Karpas-422 (cell line): ENCODE data around the gene ANKRD16. TPM values are rescaled to one million over a fixed set of nuclear protein-coding genes. Genes with fewer than 3 reads are reported as not detected.

Experiments
- DNase-seq: peaks from one replicate; pipeline ENCODE4 v3.0.0-alpha.2; 2015
- H2AFZ ChIP-seq: fragments of 200-600 bp; sonication (generic); 2 replicates; pipeline ENCODE4 v1.6.1; 2014; ENCODE audit warnings: antibody characterized with exemption, low read length, mixed read lengths
- H3K27ac ChIP-seq: fragments of 200-600 bp; sonication (generic); 2 replicates; pipeline ENCODE4 v1.5.1; 2014; ENCODE audit warnings: mild to moderate bottlenecking, low read length, moderate library complexity
- H3K27me3 ChIP-seq: fragments of 200-600 bp; sonication (generic); 2 replicates; pipeline ENCODE4 v1.6.1; 2014; ENCODE audit warnings: low read length, mixed read lengths
- H3K36me3 ChIP-seq: fragments of 200-600 bp; sonication (generic); 2 replicates; pipeline ENCODE4 v1.6.1; 2014; ENCODE audit warnings: low read length, mixed read lengths; ENCODE audit not compliant: insufficient read depth
- H3K4me1 ChIP-seq: fragments of 200-600 bp; sonication (generic); 2 replicates; pipeline ENCODE4 v1.6.1; 2014; ENCODE audit warnings: mild to moderate bottlenecking, low read length, mixed read lengths
- H3K4me2 ChIP-seq: fragments of 200-600 bp; sonication (generic); 2 replicates; pipeline ENCODE4 v1.6.1; 2014; ENCODE audit warnings: low read length, low read depth, mild to moderate bottlenecking; ENCODE audit not compliant: poor library complexity, severe bottlenecking
- H3K4me3 ChIP-seq: fragments of 200-600 bp; sonication (generic); 2 replicates; pipeline ENCODE4 v1.5.1; 2014; ENCODE audit warnings: mild to moderate bottlenecking, antibody characterized with exemption, low read length, mixed read lengths
- H3K79me2 ChIP-seq: fragments of 200-600 bp; sonication (generic); 2 replicates; pipeline ENCODE4 v1.6.1; 2014; ENCODE audit warnings: mild to moderate bottlenecking, low read length, mixed read lengths
- H3K9ac ChIP-seq: fragments of 200-600 bp; sonication (generic); 2 replicates; pipeline ENCODE4 v1.6.0; 2014; ENCODE audit warnings: low read length
- H3K9me2 ChIP-seq: fragments of 200-600 bp; sonication (generic), shearing (Covaris generic); replicated peaks from 2 replicates; pipeline ENCODE4 v1.6.0; 2014; ENCODE audit warnings: mild to moderate bottlenecking, low read length, moderate library complexity; ENCODE audit not compliant: insufficient read depth
- H3K9me3 ChIP-seq: fragments of 300-700, 200-600 bp; sonication (generic); 2 replicates; pipeline ENCODE4 v1.6.1; 2014; ENCODE audit warnings: low read length, mixed read lengths
- H4K20me1 ChIP-seq: fragments of 200-600 bp; sonication (generic); 2 replicates; pipeline ENCODE4 v1.6.1; 2014; ENCODE audit warnings: mild to moderate bottlenecking, antibody characterized with exemption, low read length, low read depth; ENCODE audit not compliant: insufficient read depth
- total RNA-seq: library from RNA; depleted of rRNA; stranded (reverse); fragments of >200 nt; shearing (Covaris generic); gene quantifications from 2 replicates; pipeline ENCODE4 v1.2.3, GENCODE V29; 2014; ENCODE audit warnings: low replicate concordance; rRNA removed

The ANKRD16 gene
- 12.8 and 29.5 TPM in 2 replicates for total RNA-seq

DNA sequence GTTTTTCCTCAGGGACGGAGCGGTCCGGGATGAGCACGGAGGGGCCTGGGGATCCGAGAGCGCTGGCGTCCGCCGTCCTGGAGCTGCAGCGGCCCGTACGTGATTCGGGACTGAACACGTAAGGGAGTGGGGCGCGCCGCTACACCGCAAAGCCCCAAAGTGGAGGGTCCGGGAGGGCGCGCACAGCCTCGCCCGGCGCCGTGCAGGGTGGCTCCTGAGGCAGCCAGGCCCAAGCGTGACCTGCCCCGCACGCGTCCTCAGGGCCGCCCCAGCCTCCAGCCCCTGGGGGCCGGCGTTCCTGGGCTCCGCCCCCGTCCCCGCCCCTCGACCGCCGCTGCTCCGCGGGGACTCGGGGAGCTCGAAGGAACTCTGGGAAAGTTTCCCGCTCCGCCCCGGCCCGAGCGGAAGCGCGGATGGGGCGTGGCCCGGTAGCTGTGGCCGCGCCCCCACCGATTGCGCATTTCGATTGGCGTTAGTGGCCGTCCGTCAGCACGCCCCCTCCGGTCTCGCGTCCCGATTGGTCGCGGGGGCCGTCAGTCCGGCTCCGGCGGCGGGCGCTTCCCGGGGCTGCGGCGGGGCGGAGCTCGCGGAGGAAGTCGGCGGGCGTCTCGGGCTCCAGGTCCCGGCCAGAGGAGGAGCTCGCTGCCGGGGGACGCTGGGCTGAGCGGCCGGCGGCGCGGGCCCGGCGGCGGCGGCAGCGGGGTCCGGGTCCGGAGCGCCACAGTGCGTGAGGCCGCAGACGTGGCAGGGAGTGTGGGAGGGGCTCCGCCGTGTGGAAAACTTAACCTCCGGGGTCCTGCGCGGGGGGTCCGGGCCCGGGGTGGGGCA, at the start of gene ANKRD16, which contains the start of gene FBH1:
Gene ANKRD16 (minus strand): TSS at position 270 of the 828 bp plus-strand sequence. CDS start 539 bp downstream, outside the sequence.
Gene FBH1 (plus strand): TSS at position 620 of the 828 bp plus-strand sequence. CDS start 103 bp downstream, at position 723.
- peaks cover 43% of the 10 kb centered on the region for H3K36me3 ChIP-seq
- no peaks in the 10 kb centered on the region for H3K27me3 ChIP-seq
- peak within 1 kb of the TSS; percentile 46 for H3K27ac ChIP-seq
- H3K4me2 ChIP-seq = peak within 1 kb of the TSS; percentile 92
- peak within 1 kb of the TSS; percentile 76 for H2AFZ ChIP-seq
- H3K9ac ChIP-seq = peak within 1 kb of the TSS; percentile 98
- peaks cover 14% of the 10 kb centered on the region; the same call in 1 of the 2 replicates for H4K20me1 ChIP-seq
- H3K4me1 ChIP-seq = peaks cover 29% of the 10 kb centered on the region
- peaks cover 76% of the 10 kb centered on the region for H3K79me2 ChIP-seq
- H3K9me3 ChIP-seq = no peaks in the 10 kb centered on the region
- DNase-seq = peak; percentile 100
- peak within 1 kb of the TSS; percentile 73 for H3K4me3 ChIP-seq
- no peaks in the 10 kb centered on the region for H3K9me2 ChIP-seq

DNA sequence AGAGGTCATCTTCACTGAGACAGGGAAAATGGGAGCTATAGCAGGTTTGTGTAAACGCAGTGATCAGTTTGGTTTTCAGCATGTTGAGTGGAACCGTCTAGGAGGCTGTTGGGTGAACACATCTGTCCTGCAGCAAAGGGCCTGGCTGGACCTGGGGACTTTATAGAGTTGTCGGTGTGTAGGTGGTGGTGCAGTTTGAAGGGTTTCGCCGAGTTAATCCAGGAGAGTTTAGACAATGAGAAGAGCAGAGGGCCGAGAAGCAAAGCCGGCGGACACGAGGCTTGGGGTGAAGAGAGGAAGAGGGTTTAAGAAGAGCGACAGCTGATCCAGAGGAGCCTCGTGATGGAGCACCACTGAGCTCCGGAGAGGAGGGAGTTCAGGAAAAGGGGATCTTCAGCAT, 48.6 kb upstream of the ANKRD16 start:
- H3K4me3 ChIP-seq = no peak overlapping the region
- no peaks in the 10 kb centered on the region for H3K9me2 ChIP-seq
- H3K27ac ChIP-seq = no peak overlapping the region
- no peak overlapping the region for H3K4me2 ChIP-seq
- H3K4me1 ChIP-seq = no peaks in the 10 kb centered on the region
- H3K9ac ChIP-seq = no peak overlapping the region
- no peak for DNase-seq
- H2AFZ ChIP-seq = no peak overlapping the region
- H3K9me3 ChIP-seq = no peaks in the 10 kb centered on the region
- no peaks in the 10 kb centered on the region for H4K20me1 ChIP-seq
- H3K36me3 ChIP-seq = no peaks in the 10 kb centered on the region
- no peaks in the 10 kb centered on the region for H3K79me2 ChIP-seq
- no peaks in the 10 kb centered on the region for H3K27me3 ChIP-seq

DNA sequence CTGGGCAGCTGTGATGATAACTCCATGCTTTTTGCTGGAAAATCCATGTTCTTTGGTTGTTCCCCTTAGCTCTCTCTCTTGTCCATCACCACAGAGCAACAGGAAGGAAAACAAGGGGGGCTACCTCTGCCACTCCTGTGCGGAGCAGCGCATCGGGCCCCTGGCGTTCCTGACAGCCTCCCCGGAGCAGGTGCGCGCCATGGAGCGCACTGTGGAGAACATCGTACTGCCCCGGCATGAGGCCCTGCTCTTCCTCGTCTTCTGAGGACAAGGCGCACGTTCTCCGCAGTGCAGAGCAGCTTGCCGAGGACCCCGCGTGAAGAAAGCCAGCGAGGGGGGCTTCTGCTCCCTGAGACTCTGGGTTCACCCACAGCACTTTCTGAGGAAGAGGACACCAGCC, 47.3 kb upstream of the ANKRD16 start:
- no peak for DNase-seq
- H3K36me3 ChIP-seq = peaks cover 5% of the 10 kb centered on the region
- no peak overlapping the region for H3K9ac ChIP-seq
- H4K20me1 ChIP-seq = no peaks in the 10 kb centered on the region
- no peaks in the 10 kb centered on the region for H3K4me1 ChIP-seq
- H3K9me2 ChIP-seq = no peaks in the 10 kb centered on the region
- no peak overlapping the region for H3K4me3 ChIP-seq
- no peaks in the 10 kb centered on the region for H3K27me3 ChIP-seq
- H3K27ac ChIP-seq = no peak overlapping the region
- H3K4me2 ChIP-seq = no peak overlapping the region
- no peaks in the 10 kb centered on the region for H3K79me2 ChIP-seq
- no peaks in the 10 kb centered on the region for H3K9me3 ChIP-seq
- H2AFZ ChIP-seq = no peak overlapping the region

DNA sequence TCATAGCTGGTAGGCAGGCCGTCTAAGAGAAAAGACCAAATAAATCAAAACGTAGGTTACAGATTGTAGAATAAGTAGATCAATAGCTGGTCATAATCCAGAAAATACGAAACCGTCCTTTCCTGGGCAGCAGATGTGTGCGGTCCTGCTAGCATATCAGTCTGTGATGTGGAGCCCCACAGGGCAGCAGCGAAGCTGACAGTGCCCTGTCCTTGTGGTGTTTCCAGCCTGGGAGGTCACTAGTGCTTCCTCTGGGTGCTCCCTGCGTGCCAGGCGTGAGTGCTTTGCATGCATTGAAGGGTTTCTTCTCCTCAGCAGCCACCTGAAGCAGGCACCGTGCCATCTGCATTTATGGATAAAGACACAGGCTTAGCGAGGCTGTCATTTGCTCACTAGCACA, 45.9 kb upstream of the ANKRD16 start:
- peaks cover 9% of the 10 kb centered on the region for H3K36me3 ChIP-seq
- DNase-seq = no peak
- no peaks in the 10 kb centered on the region for H3K9me3 ChIP-seq
- no peak overlapping the region for H3K27ac ChIP-seq
- H3K4me1 ChIP-seq = no peaks in the 10 kb centered on the region
- H3K4me2 ChIP-seq = no peak overlapping the region
- H3K27me3 ChIP-seq = no peaks in the 10 kb centered on the region
- H3K9ac ChIP-seq = no peak overlapping the region
- no peaks in the 10 kb centered on the region for H4K20me1 ChIP-seq
- H3K9me2 ChIP-seq = no peaks in the 10 kb centered on the region
- H2AFZ ChIP-seq = no peak overlapping the region
- H3K79me2 ChIP-seq = no peaks in the 10 kb centered on the region
- H3K4me3 ChIP-seq = no peak overlapping the region

DNA sequence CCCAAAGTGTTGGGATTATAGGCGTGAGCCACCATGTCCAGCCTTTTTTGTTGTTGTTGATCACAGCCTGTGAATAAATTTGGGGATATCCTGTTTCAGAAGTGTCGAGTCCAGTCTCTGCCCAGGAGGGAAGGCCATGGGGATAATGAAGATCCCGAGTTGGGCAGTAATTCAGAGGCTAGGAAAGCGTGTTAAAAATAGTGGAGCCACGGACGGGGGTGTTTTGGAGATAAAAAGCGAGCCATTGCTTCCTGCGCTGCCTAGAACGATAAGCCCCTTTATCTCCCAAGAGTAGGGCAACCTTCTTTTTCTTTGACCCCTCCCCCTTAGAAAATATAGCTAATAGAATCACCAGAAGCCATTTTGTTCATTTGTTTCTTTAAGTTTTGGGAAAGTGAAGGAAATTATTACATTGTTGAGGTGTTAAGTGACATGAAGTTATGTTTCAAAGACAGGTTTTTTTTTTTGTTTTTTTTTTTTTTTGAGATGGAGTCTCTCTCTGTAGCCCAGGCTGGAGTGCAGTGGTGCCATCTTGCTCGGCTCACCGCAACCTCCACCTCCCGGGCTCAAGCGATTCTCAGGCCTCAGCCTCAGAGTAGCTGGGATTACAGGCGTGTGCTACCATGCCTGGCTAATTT, 44.3 kb upstream of the ANKRD16 start:
- DNase-seq = no peak
- Histone ChIP-seq H3K9me2 (no peaks in the 10 kb centered on the region), H3K9ac (no peak overlapping the region), H3K36me3 (peaks cover 16% of the 10 kb centered on the region), H2AFZ (no peak overlapping the region), H3K79me2 (no peaks in the 10 kb centered on the region), H3K27me3 (no peaks in the 10 kb centered on the region), H3K9me3 (no peaks in the 10 kb centered on the region), H4K20me1 (no peaks in the 10 kb centered on the region), H3K4me3 (no peak overlapping the region), H3K27ac (no peak overlapping the region), H3K4me2 (no peak overlapping the region), H3K4me1 (no peaks in the 10 kb centered on the region)

DNA sequence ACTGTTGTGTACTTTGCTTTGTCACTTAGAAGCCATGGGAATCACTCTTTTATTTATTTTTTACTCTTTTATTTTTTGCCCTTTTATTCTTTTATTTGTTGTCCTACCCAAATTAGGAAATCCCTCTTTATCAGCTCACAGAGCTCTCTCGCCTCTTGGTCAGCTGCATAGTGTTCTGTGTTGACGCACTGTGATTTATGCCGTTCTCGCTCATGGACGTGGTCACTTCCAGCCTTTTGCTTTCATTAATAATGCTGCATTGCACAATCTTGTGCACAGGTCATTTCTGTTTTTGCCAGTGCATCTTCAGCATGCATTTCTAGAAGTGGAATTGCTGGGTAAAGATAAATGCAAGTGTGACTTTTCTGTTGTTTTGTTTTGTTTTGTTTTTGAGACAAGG, 42.7 kb upstream of the ANKRD16 start:
- H3K4me3 ChIP-seq = no peak overlapping the region
- H4K20me1 ChIP-seq = no peaks in the 10 kb centered on the region
- peaks cover 18% of the 10 kb centered on the region for H3K36me3 ChIP-seq
- no peak overlapping the region for H2AFZ ChIP-seq
- no peak for DNase-seq
- H3K4me2 ChIP-seq = no peak overlapping the region
- no peaks in the 10 kb centered on the region for H3K9me2 ChIP-seq
- no peaks in the 10 kb centered on the region for H3K4me1 ChIP-seq
- no peaks in the 10 kb centered on the region for H3K27me3 ChIP-seq
- H3K9ac ChIP-seq = no peak overlapping the region
- no peak overlapping the region for H3K27ac ChIP-seq
- H3K79me2 ChIP-seq = no peaks in the 10 kb centered on the region
- no peaks in the 10 kb centered on the region for H3K9me3 ChIP-seq

DNA sequence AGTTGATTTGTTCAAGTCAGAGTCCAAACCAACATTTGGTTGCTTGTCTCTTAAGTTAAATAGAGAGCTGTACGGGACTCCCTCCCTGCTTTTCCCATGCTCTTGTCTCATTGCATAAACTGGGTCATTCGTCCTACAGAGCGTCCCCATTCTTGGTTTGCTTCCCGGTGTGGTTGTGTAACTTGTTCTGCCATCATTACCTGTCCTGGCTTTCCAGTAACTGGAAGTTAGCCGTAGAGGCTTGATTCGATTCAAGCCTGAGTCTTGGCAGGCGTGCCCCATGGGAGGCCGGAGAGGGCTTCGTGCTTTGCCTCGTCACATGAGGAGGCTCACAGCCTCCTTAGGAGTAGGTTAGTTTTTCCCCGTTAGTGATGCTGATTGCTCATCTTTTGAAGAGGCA, 40.6 kb upstream of the ANKRD16 start:
- peaks cover 28% of the 10 kb centered on the region for H3K36me3 ChIP-seq
- no peaks in the 10 kb centered on the region for H4K20me1 ChIP-seq
- H3K79me2 ChIP-seq = no peaks in the 10 kb centered on the region
- no peaks in the 10 kb centered on the region for H3K4me1 ChIP-seq
- H2AFZ ChIP-seq = no peak overlapping the region
- no peak overlapping the region for H3K27ac ChIP-seq
- no peaks in the 10 kb centered on the region for H3K9me2 ChIP-seq
- no peaks in the 10 kb centered on the region for H3K9me3 ChIP-seq
- DNase-seq = no peak
- no peak overlapping the region for H3K4me2 ChIP-seq
- no peaks in the 10 kb centered on the region for H3K27me3 ChIP-seq
- no peak overlapping the region for H3K9ac ChIP-seq
- no peak overlapping the region for H3K4me3 ChIP-seq

DNA sequence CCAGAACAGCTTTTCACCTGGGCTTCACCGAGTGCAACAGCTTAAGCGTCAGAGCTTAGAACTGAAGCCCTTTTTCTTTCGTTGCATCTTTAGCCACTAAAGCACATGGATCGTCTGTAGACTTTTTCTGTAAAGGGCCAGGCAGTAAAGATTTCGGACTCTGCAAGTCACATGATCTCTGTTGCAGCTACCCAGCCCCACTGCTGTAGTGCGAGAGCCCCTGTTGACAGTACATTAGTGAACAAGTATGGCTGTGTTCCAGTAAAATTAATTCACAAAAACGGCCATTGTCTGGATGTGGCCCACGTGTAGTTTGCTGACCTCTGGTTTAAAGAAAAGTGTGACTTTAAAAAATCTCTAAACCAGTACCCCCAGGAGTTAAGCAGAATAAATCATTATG, 39.7 kb upstream of the ANKRD16 start:
- H3K79me2 ChIP-seq = no peaks in the 10 kb centered on the region
- DNase-seq = no peak
- peaks cover 28% of the 10 kb centered on the region for H3K36me3 ChIP-seq
- H3K9me2 ChIP-seq = no peaks in the 10 kb centered on the region
- no peak overlapping the region for H2AFZ ChIP-seq
- H3K9ac ChIP-seq = no peak overlapping the region
- no peaks in the 10 kb centered on the region for H3K4me1 ChIP-seq
- H3K27ac ChIP-seq = no peak overlapping the region
- no peaks in the 10 kb centered on the region for H3K27me3 ChIP-seq
- no peak overlapping the region for H3K4me2 ChIP-seq
- H4K20me1 ChIP-seq = no peaks in the 10 kb centered on the region
- H3K4me3 ChIP-seq = no peak overlapping the region
- H3K9me3 ChIP-seq = no peaks in the 10 kb centered on the region
